ENCODE measurements around the gene RELCH. TPM values are rescaled to one million over a fixed set of nuclear protein-coding genes. Genes with fewer than 3 reads are reported as not detected.
A peak's percentile ranks its signal among the peaks of the same experiment; 100 is the strongest.
"Not testable (repeated sequence)": the region's sequence is repeated elsewhere in the genome, so short reads cannot be mapped to it uniquely, and the experiment has no call there.

Gene RELCH, protein sequence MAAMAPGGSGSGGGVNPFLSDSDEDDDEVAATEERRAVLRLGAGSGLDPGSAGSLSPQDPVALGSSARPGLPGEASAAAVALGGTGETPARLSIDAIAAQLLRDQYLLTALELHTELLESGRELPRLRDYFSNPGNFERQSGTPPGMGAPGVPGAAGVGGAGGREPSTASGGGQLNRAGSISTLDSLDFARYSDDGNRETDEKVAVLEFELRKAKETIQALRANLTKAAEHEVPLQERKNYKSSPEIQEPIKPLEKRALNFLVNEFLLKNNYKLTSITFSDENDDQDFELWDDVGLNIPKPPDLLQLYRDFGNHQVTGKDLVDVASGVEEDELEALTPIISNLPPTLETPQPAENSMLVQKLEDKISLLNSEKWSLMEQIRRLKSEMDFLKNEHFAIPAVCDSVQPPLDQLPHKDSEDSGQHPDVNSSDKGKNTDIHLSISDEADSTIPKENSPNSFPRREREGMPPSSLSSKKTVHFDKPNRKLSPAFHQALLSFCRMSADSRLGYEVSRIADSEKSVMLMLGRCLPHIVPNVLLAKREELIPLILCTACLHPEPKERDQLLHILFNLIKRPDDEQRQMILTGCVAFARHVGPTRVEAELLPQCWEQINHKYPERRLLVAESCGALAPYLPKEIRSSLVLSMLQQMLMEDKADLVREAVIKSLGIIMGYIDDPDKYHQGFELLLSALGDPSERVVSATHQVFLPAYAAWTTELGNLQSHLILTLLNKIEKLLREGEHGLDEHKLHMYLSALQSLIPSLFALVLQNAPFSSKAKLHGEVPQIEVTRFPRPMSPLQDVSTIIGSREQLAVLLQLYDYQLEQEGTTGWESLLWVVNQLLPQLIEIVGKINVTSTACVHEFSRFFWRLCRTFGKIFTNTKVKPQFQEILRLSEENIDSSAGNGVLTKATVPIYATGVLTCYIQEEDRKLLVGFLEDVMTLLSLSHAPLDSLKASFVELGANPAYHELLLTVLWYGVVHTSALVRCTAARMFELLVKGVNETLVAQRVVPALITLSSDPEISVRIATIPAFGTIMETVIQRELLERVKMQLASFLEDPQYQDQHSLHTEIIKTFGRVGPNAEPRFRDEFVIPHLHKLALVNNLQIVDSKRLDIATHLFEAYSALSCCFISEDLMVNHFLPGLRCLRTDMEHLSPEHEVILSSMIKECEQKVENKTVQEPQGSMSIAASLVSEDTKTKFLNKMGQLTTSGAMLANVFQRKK
- 10 to 100 TPM; 18.6 to 39.6 (median 35.7) TPM for polyA plus RNA-seq (ENCODE audit: insufficient read length in 4 of 4)

DNA sequence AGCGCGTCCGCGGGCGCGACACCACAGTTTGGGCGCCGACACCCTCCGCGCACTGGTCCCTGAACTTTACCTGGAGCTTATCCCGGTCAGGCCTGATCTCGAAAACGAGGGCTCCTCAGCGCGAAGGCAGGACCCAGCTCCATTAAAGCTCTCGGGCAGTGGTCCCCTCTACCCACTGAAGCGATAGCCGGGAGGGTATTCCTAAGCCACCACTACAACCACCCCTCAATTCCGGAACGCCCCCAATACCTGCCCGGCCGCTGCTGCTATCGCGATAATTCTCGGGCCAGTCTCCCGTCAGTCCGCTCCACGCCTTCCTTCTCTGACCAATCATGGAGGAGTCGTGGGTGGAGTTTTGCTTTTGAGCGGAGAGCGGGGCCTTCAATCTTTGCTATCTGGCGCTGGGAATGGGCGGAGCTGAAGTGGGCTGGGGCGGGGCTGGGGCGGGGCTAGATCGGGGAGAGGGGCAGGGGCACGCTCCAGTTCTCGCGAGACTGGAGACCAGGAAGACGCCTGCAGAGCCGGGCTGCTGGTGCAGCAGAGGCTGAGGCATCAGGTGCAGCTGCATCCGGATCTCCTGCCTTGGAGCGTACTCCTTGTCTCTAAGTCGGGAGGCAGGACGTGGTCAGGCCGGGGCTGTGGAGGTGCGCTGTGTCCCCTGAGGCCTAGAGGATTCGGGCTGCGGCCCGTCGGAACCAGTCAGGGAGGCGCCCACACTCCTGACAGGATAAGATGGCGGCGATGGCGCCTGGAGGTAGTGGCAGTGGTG, at the start of gene RELCH, which contains the start of gene PIGN:
TSS of gene RELCH (plus strand) at position 482 of the 769 bp plus-strand sequence. CDS start at position 733, 251 bp downstream.
TSS of gene PIGN (minus strand) at position 283 of the 769 bp plus-strand sequence. CDS start 25,703 bp downstream, outside the sequence.
- DNase-seq (ENCODE audit: low read depth in 4 of 4, low spot score in 3 of 4) = peak; percentile 95 to 99 (median 98)

DNA sequence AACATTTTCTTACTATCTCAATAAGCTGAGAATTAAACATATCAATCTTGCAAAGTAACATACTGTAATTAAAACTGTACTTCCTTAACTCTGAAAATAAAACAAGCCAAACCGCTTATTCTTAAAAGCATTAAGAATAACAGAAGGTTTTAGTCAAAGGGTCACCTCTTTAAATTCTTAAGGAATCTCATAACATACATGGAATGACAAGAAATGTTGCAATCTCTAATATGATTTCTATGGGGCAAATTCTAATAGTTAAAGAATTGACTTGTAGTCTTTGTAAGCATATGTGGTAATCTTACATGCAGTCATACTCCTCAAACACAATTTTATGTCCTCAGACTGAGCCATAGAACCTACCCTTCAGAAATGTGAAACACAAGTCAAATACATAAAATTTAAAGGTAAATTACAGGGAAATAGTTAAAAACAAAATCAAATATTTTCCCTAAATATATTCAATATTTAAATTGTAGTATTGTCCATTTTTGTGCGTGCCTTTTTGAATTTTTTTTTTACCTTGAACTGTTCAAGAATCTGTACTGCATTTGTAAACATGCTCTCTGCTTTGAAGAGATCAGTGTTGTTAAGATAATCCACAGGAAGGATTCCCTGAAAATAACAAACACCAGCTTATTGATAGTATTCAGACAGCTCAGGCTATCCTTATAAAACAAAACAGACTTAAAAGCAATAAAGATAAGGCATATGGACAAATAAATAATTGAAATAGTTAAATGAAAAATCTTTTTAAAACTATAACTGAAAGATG, 48.4 kb upstream of the RELCH start:
- no peak for DNase-seq (ENCODE audit: low read depth in 4 of 4, low spot score in 3 of 4)

DNA sequence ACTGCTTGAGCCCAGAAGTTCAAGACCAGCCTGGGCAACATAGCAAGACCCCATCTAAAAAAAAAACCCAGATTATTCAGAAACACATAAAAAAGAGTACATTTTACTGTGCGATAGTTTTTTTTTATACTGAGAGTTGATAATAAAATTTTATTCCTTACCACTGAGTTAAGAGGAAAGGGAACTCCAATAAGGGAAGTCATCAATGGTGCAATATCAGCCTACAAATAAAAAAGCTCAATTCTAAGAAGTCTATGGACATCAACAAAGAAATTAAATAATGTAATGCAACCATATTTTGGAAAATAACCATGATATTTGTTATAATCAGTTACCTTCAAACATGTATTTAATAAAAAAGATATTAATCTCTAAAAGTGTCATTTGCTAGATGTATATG, 46.8 kb upstream of the RELCH start:
- DNase-seq (ENCODE audit: low read depth in 4 of 4, low spot score in 3 of 4) = no peak

DNA sequence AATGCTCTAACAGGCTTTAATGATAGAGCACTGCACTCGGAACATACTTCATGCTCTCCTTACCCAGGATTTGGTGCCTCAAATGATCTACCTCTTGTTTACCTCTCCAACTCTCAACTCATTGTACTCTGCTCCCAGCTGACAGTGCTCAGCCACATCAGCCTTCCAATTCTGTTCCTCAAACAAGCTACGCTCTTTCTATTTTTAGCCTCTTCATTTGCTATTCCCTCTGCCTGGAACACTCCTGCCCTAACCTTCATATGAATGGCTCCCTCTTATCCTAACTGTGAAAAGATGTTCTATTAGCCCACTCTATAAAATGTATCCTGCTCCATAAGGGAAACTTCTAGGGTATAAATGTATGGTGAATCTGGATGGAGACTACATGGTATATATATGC, 42.7 kb upstream of the RELCH start:
- DNase-seq (ENCODE audit: low read depth in 4 of 4, low spot score in 3 of 4) = no peak

DNA sequence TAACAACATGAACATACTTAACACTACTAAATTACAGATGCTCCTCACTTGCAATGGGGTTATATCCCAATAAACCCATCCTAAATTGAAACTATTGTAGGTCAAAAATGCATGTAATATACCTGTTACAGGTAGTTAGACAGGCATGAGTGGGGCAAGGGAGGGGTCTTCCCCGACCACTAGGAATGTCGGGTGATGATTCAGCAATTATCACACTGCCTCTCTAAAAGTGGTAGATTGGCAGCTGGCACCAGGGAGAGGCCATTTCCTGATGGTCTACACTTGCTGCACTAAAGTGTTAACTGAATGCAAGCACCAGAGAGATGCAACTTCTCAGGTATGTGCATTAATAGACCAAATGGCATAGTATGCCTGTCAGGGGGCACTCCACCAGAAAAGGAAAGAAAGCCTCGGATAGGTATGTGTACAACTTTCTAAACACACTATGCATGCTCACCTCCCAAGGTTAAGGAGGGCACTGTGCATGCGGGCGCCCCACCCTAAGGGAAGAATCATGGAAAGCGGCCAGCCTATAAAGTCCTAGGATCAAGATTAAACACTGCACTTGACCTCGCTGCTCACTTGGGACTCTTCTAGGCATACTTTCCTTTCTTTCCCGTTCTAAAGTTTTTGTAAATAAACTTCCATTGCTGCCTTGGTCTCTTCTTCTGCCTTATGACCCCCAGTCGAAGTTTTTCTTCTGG, 35.8 kb upstream of the RELCH start:
- DNase-seq (ENCODE audit: low read depth in 4 of 4, low spot score in 3 of 4) = no peak

DNA sequence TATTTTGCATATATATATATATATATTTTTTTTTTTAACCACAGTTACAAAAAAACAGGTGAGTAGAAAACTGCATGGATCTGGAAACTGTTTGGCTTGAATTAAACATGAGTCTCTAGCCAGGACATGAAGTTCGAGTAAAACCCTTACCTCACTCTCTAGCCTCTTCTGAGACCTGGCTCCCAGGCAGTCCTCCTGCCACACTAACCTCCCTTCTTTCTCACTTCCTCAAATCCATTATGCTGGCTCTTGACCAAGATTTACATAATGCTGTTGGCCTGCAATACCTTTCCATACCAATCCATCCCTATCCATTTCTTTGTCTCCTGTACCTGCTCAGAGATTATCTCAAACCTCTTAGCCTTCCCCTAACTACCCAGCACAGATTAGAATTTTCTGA, 34.2 kb upstream of the RELCH start:
- DNase-seq (ENCODE audit: low read depth in 4 of 4, low spot score in 3 of 4) = no peak

DNA sequence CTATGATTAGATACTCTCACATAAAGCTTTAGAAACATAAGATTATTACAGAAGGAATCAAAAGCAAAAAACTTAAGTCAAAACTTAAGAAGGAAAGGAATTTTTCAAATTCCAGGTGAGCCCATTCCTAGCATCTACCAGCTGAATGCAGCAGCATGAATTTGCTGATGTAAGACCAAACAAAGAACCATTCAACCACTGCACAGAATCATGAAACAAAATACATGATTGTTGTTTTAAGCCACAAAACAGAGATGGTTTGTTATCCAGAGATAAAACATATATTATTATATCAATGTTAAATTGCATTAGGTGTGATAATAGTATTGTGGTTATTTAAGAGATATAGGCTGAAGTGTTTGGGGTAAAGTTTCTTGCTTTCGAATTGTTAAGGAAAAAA, 29.2 kb upstream of the RELCH start:
- DNase-seq (ENCODE audit: low read depth in 4 of 4, low spot score in 3 of 4) = no peak

DNA sequence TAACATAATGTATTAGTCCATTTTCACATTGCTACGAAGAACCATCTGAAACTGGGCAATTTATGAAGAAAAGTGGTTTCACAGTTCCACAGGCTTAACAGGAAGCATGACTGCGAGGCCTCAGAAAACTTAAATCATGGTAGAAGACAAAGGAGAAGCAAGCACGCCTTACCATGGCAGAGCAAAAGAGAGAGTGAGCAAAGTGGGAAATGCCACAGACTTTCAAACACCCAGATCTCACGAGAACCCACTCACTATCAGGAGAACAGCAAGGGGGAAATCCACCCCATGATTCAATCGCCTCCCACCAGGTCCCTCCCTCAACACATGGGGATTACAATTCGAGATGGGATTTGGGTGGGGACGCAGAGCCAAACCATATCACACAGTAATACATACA, 22.7 kb upstream of the RELCH start:
- no peak for DNase-seq (ENCODE audit: low read depth in 4 of 4, low spot score in 3 of 4)

DNA sequence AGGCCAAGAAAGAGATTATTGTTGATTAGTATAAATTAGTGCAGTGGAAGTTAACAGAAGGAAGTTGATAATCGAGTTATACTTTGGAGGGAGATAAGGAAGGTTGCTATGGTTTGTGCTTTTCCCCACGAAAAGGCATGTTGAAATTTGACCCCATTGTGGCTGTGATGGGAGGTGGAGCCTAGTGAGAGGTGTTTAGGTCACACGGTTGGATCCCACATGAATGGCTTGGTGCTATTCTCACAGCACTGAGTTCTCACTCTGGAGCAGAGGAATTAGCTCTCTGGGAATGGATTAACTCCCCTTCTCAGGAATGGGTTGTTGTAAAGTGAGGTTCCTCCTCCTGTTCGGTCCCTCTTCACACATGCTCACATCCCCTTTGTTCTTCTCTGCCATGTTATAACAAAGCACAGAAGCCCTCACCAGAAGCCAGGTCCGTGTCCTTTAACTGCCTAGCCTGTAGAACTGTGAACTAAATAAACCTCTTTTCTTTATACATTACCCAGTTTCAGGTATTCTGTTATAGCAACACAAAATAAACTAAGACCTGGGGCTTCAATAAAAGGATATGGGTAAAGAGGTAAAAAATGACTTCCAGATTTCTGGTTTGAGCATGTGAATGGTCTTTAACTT, 22.1 kb upstream of the RELCH start:
- no peak for DNase-seq (ENCODE audit: low read depth in 4 of 4, low spot score in 3 of 4)

DNA sequence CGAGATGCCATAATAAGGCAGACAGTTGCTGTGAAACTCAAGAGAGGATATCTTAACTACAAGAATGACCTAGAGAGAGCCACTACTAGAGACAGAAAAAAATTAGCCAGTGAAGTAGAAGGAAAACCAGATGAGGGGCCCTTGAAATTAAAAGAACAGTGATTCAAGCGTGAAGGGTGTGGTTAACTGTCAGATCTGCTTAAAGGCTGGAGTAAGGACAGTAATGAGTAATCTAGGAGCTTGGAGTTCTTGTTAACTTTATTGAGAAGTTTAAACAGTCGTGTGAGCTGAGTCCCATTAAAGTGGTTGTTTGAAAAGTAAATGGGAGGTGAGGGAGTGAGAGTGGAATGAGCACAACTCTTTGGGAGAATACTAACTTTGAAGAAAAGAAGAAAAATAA, 21.5 kb upstream of the RELCH start:
- no peak for DNase-seq (ENCODE audit: low read depth in 4 of 4, low spot score in 3 of 4)

DNA sequence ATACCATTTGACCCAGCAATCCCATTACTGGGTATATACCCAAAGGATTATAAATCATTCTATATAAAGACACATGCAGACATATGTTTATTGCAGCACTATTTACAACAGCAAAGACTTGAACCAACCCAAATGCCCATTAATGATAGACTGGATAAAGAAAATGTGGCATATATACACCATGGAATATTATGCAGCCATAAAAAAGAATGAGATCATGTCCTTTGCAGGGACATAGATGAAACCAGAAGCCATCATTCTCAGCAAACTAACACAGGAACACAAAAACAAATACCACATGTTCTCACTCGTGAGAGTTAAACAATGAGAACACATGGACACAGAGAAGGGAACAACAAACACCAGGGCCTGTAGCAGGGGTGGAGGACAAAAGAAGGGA, 20.5 kb upstream of the RELCH start:
- not testable (repeated sequence) for DNase-seq (ENCODE audit: low read depth in 4 of 4, low spot score in 3 of 4)

DNA sequence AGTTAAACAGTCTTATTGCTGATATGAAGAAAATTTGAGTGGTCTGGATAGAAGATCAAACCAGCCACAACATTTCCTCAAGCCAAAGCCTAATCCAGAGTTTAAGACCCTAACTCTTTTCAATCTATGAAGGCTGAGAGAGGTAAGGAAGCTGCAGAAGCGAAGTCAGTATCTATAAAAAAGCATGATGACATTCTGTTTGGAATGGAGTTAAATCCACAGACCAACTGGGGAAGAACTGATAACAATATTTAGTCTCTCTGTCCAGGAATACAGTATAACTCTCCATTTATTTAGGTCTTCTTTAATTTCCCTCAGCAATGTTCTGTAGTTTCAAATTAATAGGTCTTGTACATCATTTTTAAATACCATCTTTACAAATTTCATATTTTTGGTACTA, 16.2 kb upstream of the RELCH start:
- no peak for DNase-seq (ENCODE audit: low read depth in 4 of 4, low spot score in 3 of 4)

DNA sequence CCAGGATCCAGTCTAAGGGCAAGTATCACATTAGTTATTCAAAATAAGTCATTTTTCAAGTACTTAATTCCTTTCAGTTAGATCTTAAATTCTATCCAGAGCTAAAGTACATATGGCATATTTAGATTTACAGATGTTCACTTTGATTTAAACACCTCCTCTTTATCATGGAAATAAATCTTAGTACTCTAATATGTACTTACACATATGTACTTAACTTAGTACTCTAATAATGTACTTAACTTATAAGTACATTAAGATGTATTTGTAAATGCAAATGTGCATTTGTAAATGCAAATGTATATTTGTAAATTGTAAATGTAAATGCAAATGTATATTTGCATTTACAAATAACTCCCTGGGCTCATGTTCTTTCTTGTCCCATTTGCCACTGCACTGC, 14.8 kb upstream of the RELCH start:
- no peak for DNase-seq (ENCODE audit: low read depth in 4 of 4, low spot score in 3 of 4)

DNA sequence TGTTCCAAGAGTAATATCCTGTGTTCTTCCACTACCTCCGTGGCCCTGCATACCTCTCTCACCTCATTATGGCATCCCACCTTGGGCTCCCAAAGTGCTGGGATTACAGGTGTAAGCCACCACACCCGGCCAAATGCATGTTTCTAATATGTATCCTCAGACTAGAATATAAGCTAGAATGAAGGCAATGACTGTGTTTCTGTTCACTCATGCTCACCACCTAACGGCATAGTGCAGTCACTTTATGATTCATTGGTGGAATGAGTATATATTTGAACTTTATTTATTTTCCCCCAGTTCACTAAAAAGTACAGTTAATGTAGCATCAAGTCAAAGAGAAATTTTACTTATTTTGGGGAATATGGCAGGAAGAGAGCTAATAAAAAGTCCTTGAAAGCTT, 11.5 kb upstream of the RELCH start:
- DNase-seq (ENCODE audit: low read depth in 4 of 4, low spot score in 3 of 4) = no peak

DNA sequence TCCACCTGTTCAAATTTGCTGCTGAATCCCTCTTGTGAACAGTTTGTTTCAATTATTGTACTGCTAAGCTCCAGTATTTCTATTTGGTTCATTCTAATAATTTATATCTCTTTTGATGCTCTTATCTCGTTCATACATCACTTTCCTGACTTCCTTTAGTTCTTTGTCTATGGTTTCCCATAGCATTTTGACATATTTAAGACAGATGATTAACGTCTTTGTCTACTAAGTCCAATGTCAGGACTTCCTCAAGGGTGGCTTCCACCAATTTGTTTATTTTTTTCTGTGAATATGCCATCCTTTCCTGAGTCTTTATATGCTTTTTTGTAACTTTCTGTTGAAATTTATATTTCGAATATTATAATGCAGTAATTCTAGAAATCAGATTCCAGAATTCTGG, 9.8 kb upstream of the RELCH start:
- no peak for DNase-seq (ENCODE audit: low read depth in 4 of 4, low spot score in 3 of 4)

DNA sequence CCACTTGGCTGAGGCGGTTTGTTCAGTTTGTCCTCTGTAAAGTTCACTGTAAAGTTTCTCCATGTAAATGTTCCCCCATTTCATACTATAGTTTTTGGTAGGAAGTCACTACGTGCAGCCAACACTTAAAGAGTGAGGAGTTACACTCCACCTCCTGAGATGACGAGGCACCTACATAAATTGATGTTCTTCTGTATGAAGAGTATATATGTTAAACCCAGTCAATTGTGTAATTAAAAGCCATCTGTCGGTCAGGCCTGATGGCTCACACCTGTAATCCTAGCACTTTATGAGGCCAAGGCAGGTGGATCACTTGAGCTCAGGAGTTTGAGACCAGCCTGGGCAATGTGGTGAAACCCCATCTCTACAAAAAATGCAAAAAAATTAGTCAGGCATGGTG, 7.8 kb upstream of the RELCH start:
- DNase-seq (ENCODE audit: low read depth in 4 of 4, low spot score in 3 of 4) = no peak

DNA sequence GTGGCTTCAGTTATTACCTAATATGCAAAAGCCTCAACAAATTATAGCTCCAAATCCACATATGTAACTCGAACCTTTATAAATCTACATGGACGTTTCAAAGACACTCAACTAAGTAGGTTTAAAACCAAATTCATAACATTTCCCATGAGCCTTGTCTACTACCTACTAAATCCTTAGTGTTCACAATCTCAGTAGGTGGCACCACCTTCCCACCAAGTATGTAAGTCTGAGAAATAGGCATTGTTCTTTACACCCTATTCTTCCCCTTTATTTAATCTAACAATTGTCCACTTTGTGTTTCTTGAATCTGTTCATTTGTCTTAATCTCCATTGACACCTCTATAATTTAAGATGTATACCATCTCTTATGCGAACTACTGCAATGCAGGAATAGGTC, 4.8 kb upstream of the RELCH start:
- no peak for DNase-seq (ENCODE audit: low read depth in 4 of 4, low spot score in 3 of 4)

DNA sequence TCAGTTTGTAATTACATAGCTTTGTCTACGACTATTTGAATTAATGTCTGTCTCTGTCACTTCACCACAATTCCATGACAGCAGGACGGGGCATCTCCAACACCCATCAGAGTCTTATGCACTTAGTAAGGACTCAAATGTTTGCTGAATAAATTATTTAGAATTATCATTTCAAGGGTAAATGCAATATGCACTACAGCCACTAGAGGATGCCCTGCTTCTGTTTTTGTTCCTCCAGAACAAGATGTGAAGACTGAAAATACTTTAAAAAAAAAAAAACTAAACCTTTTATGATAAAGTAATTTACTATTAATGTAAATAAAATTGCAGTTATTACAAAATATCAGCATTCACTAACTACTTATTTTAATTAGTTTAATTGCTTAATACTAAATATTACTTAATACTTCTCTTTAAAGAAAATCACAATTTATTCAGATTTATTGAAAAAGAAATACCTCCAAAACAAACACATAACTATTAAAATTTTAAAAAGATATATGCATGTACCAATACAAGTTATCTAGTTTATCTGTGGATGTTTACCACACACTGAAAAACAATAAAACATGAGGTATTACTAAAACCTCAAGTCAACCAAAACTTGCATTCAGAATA, 3.4 kb upstream of the RELCH start:
- no peak for DNase-seq (ENCODE audit: low read depth in 4 of 4, low spot score in 3 of 4)

Measured in left renal pelvis (tissue), 4 donors.